ENCODE measurements around the gene POLDIP2. TPM values are rescaled to one million over a fixed set of nuclear protein-coding genes. Genes with fewer than 3 reads are reported as not detected.
A peak's percentile ranks its signal among the peaks of the same experiment; 100 is the strongest.

Gene POLDIP2
- total and polyA plus RNA-seq, 2 of the 13 experiments (the other 11 are each of a cell fraction or from before 2014, with no cell fraction given), result 85.9 to 114 TPM

- TF ChIP-seq ZNF407 (CRISPR knock-in tag; IDR thresholded peaks at IDR 0.05; ENCODE audit: not compliant biosample characterization), result peak; percentile 48
- TF ChIP-seq SPEN (CRISPR knock-in tag; IDR thresholded peaks at IDR 0.05; ENCODE audit: low read depth), result 0 out of 2 replicates have a peak, but pooled peaks have one; percentile 26
- TF ChIP-seq ZNF431 (CRISPR knock-in tag; IDR thresholded peaks at IDR 0.05; ENCODE audit: borderline replicate concordance, low read depth), result peak; percentile 73; the same call in 1 of the 2 replicates
- TF ChIP-seq, protein P1, sequence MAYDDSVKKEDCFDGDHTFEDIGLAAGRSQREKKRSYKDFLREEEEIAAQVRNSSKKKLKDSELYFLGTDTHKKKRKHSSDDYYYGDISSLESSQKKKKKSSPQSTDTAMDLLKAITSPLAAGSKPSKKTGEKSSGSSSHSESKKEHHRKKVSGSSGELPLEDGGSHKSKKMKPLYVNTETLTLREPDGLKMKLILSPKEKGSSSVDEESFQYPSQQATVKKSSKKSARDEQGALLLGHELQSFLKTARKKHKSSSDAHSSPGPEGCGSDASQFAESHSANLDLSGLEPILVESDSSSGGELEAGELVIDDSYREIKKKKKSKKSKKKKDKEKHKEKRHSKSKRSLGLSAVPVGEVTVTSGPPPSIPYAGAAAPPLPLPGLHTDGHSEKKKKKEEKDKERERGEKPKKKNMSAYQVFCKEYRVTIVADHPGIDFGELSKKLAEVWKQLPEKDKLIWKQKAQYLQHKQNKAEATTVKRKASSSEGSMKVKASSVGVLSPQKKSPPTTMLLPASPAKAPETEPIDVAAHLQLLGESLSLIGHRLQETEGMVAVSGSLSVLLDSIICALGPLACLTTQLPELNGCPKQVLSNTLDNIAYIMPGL (CRISPR knock-in tag; IDR thresholded peaks at IDR 0.05; ENCODE audit: borderline replicate concordance in 1 of 2, low read depth in 1 of 2), result peak in 1 of 2 experiments; percentile 86; a peak in 2 of 4 replicates
- peak; percentile 40; the same call in 1 of the 2 replicates for TF ChIP-seq DRAP1 (CRISPR knock-in tag; IDR thresholded peaks at IDR 0.05)
- TF ChIP-seq ELF1 (CRISPR knock-in tag; IDR thresholded peaks at IDR 0.05), result 0 out of 2 replicates have a peak, but pooled peaks have one; percentile 34
- TF ChIP-seq NFE2L1 (CRISPR knock-in tag; IDR thresholded peaks at IDR 0.05; ENCODE audit: borderline replicate concordance), result no peak
- TF ChIP-seq MEF2D (CRISPR knock-in tag; IDR thresholded peaks at IDR 0.05), result no peak
- TF ChIP-seq HNRNPUL1 (IDR thresholded peaks at IDR 0.05; ENCODE audit: low read depth, low read length), result no peak
- no peak for TF ChIP-seq KDM5A (IDR thresholded peaks at IDR 0.05; ENCODE audit: borderline replicate concordance, low read length)
- no peak for TF ChIP-seq ZMAT3 (CRISPR knock-in tag; conservative IDR thresholded peaks at IDR 0.05)
- TF ChIP-seq, protein P2, sequence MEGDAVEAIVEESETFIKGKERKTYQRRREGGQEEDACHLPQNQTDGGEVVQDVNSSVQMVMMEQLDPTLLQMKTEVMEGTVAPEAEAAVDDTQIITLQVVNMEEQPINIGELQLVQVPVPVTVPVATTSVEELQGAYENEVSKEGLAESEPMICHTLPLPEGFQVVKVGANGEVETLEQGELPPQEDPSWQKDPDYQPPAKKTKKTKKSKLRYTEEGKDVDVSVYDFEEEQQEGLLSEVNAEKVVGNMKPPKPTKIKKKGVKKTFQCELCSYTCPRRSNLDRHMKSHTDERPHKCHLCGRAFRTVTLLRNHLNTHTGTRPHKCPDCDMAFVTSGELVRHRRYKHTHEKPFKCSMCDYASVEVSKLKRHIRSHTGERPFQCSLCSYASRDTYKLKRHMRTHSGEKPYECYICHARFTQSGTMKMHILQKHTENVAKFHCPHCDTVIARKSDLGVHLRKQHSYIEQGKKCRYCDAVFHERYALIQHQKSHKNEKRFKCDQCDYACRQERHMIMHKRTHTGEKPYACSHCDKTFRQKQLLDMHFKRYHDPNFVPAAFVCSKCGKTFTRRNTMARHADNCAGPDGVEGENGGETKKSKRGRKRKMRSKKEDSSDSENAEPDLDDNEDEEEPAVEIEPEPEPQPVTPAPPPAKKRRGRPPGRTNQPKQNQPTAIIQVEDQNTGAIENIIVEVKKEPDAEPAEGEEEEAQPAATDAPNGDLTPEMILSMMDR (CRISPR knock-in tag; IDR thresholded peaks at IDR 0.05), result no peak
- TF ChIP-seq ZNF180 (CRISPR knock-in tag; IDR thresholded peaks at IDR 0.05; ENCODE audit: borderline replicate concordance, low read depth), result no peak
- TF ChIP-seq HMG20A (CRISPR knock-in tag; IDR thresholded peaks at IDR 0.05; ENCODE audit: borderline replicate concordance), result no peak
- no peak for TF ChIP-seq ZNF367 (CRISPR knock-in tag; IDR thresholded peaks at IDR 0.05; ENCODE audit: borderline replicate concordance)
These were observed 48.5 kb upstream of the POLDIP2 start, which contains the start of gene SLC46A1 (continued) for GRCh38 chr17:28405632-28406472.
